SK-N-SH treated with all-trans-retinoic acid at 6 μM for 48 hours (cell line): ENCODE measurements around the gene ARRDC4.

Experiments used
- ATAC-seq: fragments of 200-7000 bp; cut with Tn5 transposase; 3 replicates; pipeline ENCODE4 v1.9.1; 2020; ENCODE audit warnings: mild to moderate bottlenecking, moderate library complexity
- ARNTL ChIP-seq: fragments of 450-650 bp; formaldehyde crosslinking; IDR thresholded peaks from 2 replicates; pipeline ENCODE4 v1.5.0; 2020; ENCODE audit warnings: low read depth, mild to moderate bottlenecking, moderate library complexity, borderline replicate concordance
- BACH2 ChIP-seq: fragments of 250-450 bp; sonication (Bioruptor Pico); IDR thresholded peaks from 2 replicates; pipeline ENCODE4 v1.9.0; 2021; ENCODE audit warnings: mild to moderate bottlenecking, borderline replicate concordance
- CSDC2 ChIP-seq: fragments of 250-450 bp; sonication (Bioruptor Pico); IDR thresholded peaks from 2 replicates; pipeline ENCODE4 v1.5.0; 2020; ENCODE audit warnings: mild to moderate bottlenecking, moderate library complexity
- ESRRG ChIP-seq: fragments of 250-450 bp; sonication (Bioruptor Pico); IDR thresholded peaks from 2 replicates; pipeline ENCODE4 v1.6.1; 2021; ENCODE audit warnings: mild to moderate bottlenecking
- GLIS3 ChIP-seq: fragments of 250-450 bp; sonication (Bioruptor Pico); IDR thresholded peaks from 2 replicates; pipeline ENCODE4 v1.5.0; 2020; ENCODE audit warnings: mild to moderate bottlenecking, moderate library complexity
- ISL1 ChIP-seq: fragments of 250-450 bp; sonication (Bioruptor Pico); IDR thresholded peaks from 2 replicates; pipeline ENCODE4 v2.1.2; 2022; ENCODE audit warnings: mild to moderate bottlenecking, moderate library complexity
- PATZ1 ChIP-seq: fragments of 250-450 bp; sonication (Bioruptor Pico); IDR thresholded peaks from 2 replicates; pipeline ENCODE4 v1.8.0; 2020; ENCODE audit warnings: mild to moderate bottlenecking, moderate library complexity, borderline replicate concordance
- RARB ChIP-seq: fragments of 250-450 bp; sonication (Bioruptor Pico); IDR thresholded peaks from 2 replicates; pipeline ENCODE4 v1.8.0; 2021; ENCODE audit warnings: mild to moderate bottlenecking, moderate library complexity
- SNAI2 ChIP-seq: fragments of 250-450 bp; sonication (Bioruptor Pico); IDR thresholded peaks from 2 replicates; pipeline ENCODE4 v1.5.0; 2020; ENCODE audit warnings: mild to moderate bottlenecking, moderate library complexity
- TCF4 ChIP-seq: fragments of 250-450 bp; sonication (Bioruptor Pico); IDR thresholded peaks from 2 replicates; pipeline ENCODE4 v1.8.0; 2021; ENCODE audit warnings: mild to moderate bottlenecking, moderate library complexity, borderline replicate concordance
- TOX ChIP-seq: fragments of 250-450 bp; sonication (Bioruptor Pico); IDR thresholded peaks from 2 replicates; pipeline ENCODE4 v1.8.0; 2021; ENCODE audit warnings: mild to moderate bottlenecking, moderate library complexity, borderline replicate concordance
- TSHZ2 ChIP-seq: fragments of 250-450 bp; sonication (Bioruptor Pico); IDR thresholded peaks from 2 replicates; pipeline ENCODE4 v1.5.0; 2020; ENCODE audit warnings: mild to moderate bottlenecking, moderate library complexity
- ZC3H10 ChIP-seq: fragments of 250-450 bp; sonication (Bioruptor Pico); IDR thresholded peaks from 2 replicates; pipeline ENCODE4 v1.5.1; 2021; ENCODE audit warnings: mild to moderate bottlenecking, moderate library complexity
- ZFP3 ChIP-seq: fragments of 250-450 bp; sonication (Bioruptor Pico); IDR thresholded peaks from 2 replicates; pipeline ENCODE4 v1.5.0; 2020; ENCODE audit warnings: mild to moderate bottlenecking, moderate library complexity
- ZFP30 ChIP-seq: fragments of 450-650 bp; formaldehyde crosslinking; IDR thresholded peaks from 2 replicates; pipeline ENCODE4 v1.5.0; 2022; ENCODE audit warnings: mild to moderate bottlenecking, moderate library complexity
- ZNF565 ChIP-seq: fragments of 450-650 bp; formaldehyde crosslinking; conservative IDR thresholded peaks from 2 replicates; pipeline ENCODE4 v1.5.0; 2020; ENCODE audit warnings: low read depth, mild to moderate bottlenecking, moderate library complexity
- ZNF70 ChIP-seq: fragments of 450-650 bp; formaldehyde crosslinking; IDR thresholded peaks from 2 replicates; pipeline ENCODE4 v1.5.0; 2020; ENCODE audit warnings: mild to moderate bottlenecking, moderate library complexity
- ZNF8 ChIP-seq: fragments of 450-650 bp; formaldehyde crosslinking; IDR thresholded peaks from 2 replicates; pipeline ENCODE4 v1.5.0; 2020; ENCODE audit warnings: mild to moderate bottlenecking, moderate library complexity
- TF ChIP-seq, protein P1 (sequence below): fragments of 250-450 bp; sonication (Bioruptor Pico); IDR thresholded peaks from 2 replicates; pipeline ENCODE4 v1.8.0; 2021; ENCODE audit warnings: low read depth, mild to moderate bottlenecking, moderate library complexity, borderline replicate concordance

The ARRDC4 gene

GRCh38 chr15:97991972-97992541 lies 31.6 kb downstream of the ARRDC4 start:
- no peak for ATAC-seq
- TF ChIP-seq CSDC2 (CRISPR knock-in tag), result no peak
- TF ChIP-seq GLIS3 (CRISPR knock-in tag), result no peak
- no peak for TF ChIP-seq ISL1 (CRISPR knock-in tag)
- TF ChIP-seq ZNF565 (CRISPR knock-in tag), result no peak
- no peak for TF ChIP-seq ESRRG
- TF ChIP-seq, protein P1, sequence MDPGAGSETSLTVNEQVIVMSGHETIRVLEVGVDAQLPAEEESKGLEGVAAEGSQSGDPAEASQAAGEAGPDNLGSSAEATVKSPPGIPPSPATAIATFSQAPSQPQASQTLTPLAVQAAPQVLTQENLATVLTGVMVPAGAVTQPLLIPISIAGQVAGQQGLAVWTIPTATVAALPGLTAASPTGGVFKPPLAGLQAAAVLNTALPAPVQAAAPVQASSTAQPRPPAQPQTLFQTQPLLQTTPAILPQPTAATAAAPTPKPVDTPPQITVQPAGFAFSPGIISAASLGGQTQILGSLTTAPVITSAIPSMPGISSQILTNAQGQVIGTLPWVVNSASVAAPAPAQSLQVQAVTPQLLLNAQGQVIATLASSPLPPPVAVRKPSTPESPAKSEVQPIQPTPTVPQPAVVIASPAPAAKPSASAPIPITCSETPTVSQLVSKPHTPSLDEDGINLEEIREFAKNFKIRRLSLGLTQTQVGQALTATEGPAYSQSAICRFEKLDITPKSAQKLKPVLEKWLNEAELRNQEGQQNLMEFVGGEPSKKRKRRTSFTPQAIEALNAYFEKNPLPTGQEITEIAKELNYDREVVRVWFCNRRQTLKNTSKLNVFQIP (CRISPR knock-in tag), result no peak
- no peak for TF ChIP-seq ZNF8 (CRISPR knock-in tag)
- TF ChIP-seq TOX (CRISPR knock-in tag), result no peak
- TF ChIP-seq, all 23 proteins: peak for 0

- no peak for TF ChIP-seq RARB (CRISPR knock-in tag)
- no peak for TF ChIP-seq BACH2 (CRISPR knock-in tag)
- no peak for TF ChIP-seq ZFP30
- no peak for TF ChIP-seq SNAI2
- TF ChIP-seq PATZ1, result no peak
- TF ChIP-seq ZC3H10 (CRISPR knock-in tag), result no peak
- TF ChIP-seq TSHZ2 (CRISPR knock-in tag), result no peak
- no peak for TF ChIP-seq TCF4 (CRISPR knock-in tag)
- no peak for TF ChIP-seq ZFP3
- no peak for TF ChIP-seq ZNF70
- TF ChIP-seq, all 23 proteins: peak for 0
- ATAC-seq, result no peak
These were observed 32.3 kb downstream of the ARRDC4 start for GRCh38 chr15:97992823-97993222.

- no peak for ATAC-seq
- TF ChIP-seq TOX (CRISPR knock-in tag), result no peak
- TF ChIP-seq ISL1 (CRISPR knock-in tag), result peak; percentile 11; the same call in 1 of the 2 replicates
- TF ChIP-seq, protein P1 (CRISPR knock-in tag), result no peak
These were observed 32.8 kb downstream of the ARRDC4 start for GRCh38 chr15:97993310-97993738.

- TF ChIP-seq ZNF565 (CRISPR knock-in tag), result no peak
- no peak for TF ChIP-seq ARNTL (CRISPR knock-in tag)
- no peak for TF ChIP-seq PATZ1
- TF ChIP-seq ESRRG, result no peak
- no peak for TF ChIP-seq ZFP3
- TF ChIP-seq SNAI2, result no peak
- no peak for TF ChIP-seq ZNF8 (CRISPR knock-in tag)
- TF ChIP-seq ZFP30, result no peak
- TF ChIP-seq CSDC2 (CRISPR knock-in tag), result no peak
- no peak for TF ChIP-seq ZC3H10 (CRISPR knock-in tag)
- ATAC-seq, result no peak
These were observed 33.7 kb downstream of the ARRDC4 start for GRCh38 chr15:97994236-97994635.
